Measurements from ENCODE around the gene MARK1.

Gene MARK1

DNA sequence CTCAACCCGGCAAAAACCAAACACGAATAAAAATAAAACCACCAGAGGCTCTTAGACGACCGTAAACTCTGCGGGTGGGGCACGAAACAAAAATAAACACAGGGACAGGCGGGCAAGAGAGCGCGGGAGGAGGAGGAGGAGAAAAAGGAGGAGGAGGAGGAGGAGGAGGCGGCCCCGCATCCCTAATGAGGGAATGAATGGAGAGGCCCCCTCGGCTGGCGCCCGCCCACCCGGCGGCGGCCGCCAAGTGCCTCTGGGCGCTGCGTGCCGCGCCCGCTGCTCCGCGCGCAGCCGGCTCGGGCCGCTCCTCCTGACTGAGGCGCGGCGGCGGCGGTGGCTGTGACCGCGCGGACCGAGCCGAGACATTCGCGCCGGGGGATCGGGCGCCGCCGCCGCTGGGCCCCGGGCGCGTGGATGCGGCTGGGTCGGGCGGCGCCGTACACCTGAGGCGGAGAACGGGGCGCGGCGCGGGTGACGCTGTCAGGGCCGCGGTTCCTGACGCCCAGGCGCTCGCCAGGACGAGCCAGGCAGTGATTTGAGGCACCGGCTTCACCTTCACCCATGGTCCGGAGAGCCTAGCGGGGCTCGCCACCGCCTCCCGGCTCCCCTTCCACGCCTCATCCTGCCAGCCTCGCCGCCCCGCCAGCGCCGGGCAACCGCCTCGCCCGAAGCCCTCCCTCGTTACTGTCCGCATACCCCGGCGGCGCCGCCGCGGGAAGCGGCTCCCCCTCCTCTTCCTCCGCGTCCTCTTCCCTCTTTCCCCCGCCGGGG is at the start of gene MARK1:
Gene MARK1, plus strand, starts transcription at position 229 of the 771 bp plus-strand sequence. CDS start 687 bp downstream, outside the sequence.
- peak in 1 of 2 experiments; percentile 58 for DNase-seq

DNA sequence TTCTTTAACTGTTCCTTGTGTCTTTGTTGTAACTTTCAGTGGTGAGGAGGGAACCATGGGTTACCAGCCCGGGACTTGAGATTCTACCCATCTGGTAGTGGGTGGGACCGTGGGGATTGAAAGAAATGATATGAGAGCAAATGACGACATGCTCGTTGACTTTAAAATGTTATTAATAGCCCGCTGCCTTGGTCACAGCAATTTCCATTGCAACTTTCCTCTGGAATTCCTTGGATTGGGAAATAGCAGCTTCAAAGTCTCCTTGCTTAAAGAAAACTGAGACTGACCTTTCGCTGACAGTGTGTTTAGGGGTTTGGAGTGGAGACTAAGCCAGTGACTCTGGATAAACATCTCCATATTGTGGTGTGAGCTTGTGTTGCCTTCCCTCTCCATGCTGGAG is 44.2 kb upstream of the MARK1 start:
- no peak for DNase-seq

DNA sequence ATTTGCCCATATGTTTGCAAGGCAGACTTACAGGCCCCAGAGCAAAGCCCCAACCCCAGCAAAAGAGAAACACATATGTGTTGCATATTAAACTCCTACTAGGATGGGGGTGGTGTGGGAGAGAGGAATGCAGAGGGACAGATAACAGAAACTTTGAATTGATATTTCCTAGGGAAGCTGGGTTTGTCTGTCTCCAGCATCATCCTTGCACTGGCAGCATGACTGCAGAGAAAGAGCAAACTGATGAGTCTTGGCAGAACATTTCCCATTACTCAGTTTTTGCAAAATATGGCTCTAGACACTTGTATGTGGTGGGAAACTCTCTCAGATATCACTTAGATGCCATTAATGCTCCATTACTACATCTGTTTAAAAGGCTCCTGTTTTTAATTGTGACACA is 43.8 kb upstream of the MARK1 start:
- DNase-seq = no peak

DNA sequence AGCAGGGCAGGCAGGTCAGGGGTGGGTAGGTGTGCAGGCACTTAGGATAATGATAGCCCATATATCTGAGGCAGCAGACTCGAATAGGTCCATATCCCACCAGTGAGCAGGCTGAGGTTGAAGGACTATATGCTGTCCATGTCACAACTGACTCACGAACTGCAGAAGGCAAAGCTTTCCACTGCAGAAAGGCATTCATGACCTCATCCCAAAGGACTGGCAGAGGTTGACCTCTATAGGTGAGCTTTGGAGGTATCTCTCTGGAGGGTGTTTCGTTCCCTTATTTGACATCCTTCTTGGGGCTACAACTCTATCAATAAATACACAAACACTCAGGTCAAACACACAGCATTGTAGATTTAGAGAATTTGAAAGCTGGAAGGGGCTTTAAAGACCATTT is 42.8 kb upstream of the MARK1 start:
- DNase-seq = no peak

DNA sequence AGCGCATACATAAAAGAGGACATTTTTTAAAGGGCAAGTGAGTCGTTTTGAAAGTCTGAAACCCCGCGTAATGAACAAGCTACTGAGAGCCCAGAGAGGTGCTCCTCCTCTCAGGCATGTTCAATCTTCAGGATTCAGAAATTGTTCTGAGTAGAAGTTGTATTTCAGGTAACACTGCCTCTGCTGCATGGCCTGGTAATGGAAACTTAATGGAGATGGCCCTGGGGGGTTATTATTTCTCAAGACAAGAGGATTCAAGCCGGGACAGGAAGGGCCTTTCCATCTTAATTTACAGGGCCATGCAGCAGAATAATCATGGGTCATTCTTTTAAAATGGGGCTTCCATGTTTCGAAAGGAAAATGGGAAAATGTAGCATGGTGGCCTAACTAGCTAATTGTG is 42.1 kb upstream of the MARK1 start:
- DNase-seq = no peak

DNA sequence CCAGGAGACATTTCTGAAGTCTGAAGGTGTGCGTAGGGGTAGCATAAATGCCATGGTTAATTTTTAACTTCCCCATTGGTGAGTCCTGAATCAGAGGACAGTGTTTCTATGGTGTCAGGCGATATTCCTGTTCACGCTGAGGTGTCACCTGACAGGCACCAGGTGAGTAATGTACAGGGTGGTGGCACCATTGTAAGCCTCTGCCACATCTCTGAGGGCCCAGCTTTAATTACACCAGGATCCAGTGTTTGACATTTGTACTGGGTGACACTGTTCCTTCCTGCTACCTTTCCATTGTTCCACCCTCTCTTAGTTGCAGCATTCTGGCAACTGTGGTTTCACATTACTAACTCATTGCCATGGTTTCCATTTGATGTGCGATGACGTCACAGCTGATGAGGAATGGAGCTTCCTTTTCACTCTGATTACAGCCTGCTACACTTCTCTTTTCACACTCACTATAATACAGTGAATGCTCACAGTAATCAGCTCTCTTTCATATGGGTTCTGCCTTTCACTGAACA is 40.6 kb upstream of the MARK1 start:
- no peak for DNase-seq

DNA sequence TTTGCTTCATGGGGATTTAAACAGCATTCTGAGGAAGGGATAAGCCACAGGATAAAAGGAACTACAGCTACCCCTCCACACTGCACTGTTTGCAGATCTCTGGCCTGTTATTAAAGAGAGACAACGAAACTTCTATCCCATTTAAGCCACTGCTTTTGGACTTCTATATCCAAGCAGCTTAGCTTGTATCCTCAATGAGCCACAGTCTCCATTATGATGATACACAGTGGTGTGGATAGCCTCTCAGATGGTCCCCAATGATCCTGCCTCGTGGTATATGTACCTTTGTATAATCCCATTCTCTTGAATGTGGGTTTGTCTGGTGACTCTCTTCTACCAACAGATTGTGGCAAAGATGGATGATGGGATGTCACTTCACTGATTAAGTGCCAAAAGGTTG is 36.0 kb upstream of the MARK1 start:
- no peak for DNase-seq

DNA sequence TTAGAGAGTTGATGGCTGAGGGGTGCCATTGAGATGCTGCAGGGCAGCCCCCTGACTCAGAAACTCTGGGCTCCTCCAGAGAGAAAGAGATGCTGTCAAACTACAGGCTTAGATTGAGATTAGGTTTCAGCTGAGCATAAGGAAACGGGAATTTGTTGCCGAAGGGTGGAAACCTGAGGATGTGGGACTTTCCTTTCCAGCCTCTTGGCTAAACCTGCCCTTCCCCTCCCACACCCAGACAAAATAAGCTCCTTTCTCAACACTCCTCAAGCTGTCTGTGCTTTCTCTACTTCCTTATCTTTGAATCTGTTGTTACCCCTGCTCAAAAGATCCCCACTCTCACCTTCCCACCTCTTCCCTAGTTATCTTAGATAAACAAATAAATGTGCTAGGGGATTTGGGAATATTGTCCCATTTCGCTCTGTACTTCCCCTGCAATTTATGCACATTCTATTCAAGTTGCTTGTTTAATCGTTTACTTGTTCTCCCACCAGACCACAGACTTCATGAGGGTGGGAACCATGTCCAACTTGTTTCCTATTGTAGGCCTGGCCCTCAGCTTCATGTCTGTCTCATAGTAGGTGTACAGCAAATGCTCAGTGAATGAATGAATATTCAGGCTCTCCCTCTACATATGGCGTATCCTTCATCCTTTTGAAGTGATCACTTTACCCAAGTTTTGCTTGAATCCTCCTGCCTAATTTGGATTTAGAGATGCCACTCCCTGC is 30.6 kb upstream of the MARK1 start:
- DNase-seq = no peak

DNA sequence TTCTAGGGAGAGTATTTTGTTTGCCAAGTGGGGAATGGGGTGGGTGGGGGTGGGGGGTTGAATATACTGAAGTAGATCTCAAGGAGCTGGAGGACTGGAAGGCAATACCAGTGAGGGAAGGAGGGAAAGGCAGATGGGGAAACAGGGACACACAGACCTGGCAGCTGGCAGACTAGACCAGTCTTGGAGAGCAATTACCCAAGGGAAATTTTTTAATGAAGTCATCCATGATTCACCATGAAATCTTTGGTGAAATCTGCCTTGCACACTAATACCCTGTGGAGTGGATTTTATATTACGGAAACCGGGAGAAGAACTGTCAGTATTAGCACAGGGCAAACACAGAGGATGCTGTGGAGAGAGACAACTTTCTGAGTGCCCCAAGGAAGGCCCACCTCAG is 29.7 kb upstream of the MARK1 start:
- DNase-seq = no peak

DNA sequence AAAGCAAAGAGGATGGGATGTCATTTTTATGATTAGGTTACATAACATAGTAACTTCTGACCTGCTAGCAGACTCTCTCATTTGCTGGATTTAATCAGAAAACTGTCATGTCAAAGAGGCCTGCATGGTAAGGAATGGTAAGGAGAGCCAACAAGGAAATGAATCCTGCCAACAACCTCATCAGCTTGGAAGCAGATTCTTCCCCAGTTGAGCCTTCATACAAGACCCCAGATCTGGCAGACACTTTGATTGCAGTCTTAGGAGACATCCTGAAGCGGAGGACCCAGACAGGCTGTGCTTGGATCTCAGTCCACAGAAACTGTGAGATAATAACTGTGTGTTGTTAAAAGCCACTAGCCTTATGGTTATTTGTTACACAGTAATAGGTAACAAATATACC is 27.6 kb upstream of the MARK1 start:
- no peak for DNase-seq

DNA sequence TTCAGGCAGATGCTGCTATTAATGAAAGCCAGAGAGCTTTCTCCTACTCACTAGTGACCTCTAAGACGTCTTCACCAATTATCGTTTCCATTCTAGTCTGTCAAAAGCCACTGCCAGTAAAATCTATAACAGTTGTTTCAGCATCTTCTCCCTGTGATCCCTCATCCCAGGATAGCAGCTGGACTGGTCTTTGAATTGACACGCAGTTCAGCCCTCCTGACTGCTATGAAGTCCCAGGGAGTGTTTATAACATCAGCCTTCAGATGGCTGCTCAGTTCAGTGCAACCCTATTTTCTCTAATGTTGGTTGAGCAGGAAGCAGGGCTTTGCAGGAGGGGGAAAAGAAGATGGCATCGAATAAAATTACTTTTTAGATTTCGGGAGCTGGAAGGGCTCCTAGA is 23.6 kb upstream of the MARK1 start:
- no peak for DNase-seq

DNA sequence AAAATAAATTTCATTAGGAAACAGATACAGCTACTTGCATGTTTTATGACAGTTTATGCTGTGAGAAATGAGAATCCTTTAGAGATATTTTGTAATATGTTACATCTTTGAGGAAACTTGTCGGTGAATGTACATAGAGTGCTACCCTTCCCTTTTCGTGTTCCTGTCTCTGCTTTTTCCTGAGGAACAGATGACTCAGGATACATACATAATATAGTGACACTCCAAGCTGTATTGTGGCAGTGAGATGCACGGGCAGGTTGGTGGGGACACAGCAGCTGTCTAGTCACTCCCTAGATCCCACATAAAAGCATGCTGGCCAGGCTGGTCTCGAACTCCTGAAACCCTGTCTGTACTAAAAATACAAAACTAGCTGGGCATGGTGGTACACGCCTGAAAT is 20.9 kb upstream of the MARK1 start:
- no peak for DNase-seq

DNA sequence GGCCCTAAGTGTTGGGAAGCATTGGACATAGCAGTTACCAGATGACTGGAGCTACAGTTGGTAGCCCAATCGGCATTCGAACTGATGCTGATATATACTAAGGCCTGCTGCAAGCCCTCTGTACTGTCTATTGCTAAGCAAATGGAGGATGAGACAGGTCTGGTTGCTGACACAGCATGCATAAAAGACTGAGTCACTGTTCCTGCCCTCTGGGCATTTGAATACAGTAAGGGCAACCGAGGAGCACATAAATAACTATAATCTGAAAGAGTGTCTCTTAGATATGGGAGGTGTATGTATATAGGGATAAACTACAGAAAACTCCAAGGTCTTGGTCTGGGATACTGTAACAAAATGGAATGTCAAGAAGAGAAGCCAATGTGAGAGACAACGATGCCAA is 16.8 kb upstream of the MARK1 start:
- DNase-seq = no peak

DNA sequence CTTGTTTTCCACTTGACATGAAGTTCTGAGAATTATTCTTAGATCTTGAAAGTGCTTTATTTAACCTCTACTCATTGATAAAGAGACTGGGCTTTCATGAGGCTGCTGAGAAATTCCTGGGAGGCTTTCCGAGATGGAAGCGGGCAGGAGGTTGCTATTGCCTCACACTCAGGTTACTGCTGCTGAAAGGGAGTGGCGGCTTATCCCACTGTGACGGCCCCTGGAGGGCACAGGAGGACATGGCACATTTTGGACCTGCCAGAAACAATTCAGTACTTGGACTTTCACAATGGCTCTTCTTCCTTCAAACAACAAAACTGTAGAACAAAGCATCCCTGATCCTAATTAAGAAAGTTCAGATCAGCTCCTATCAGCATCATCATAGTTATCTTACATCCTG is 16.2 kb upstream of the MARK1 start:
- no peak for DNase-seq

DNA sequence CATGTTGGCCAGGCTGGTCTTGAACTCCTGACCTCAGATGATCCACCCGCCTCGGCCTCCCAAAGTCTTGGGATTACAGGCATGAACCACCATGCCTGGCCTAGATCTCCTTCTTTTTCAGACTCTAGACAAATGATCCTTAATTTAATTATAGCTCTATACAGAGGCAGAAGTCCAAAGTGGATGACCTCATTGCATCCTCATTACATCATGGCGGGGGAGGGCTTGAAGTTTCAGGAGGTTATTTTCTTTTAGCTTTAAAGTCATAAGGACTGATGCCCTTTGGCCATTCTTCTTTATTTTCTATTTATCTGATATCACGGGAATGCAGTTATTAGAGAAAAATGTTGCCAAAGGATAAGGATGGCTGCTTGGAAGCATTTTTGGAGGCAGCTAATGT is 14.1 kb upstream of the MARK1 start:
- no peak for DNase-seq

DNA sequence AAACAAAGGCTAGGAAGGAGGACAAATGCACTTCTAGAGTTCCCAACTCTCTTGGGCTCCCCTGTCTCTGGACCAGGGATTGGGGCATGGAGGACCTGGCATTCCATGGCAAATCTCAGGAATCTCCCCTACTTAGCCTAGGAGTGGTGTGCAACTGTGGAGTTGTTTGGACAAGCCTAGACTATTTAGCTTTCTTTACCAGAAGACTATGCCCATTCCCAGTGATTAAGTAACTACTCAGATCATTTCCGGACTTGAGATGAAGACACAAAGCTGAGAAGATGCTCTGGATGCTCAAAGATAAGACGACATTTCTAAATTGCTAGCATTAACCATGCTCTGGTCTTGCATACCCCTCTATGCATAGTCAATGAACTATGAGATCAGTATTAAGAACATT is 13.7 kb upstream of the MARK1 start:
- no peak for DNase-seq

DNA sequence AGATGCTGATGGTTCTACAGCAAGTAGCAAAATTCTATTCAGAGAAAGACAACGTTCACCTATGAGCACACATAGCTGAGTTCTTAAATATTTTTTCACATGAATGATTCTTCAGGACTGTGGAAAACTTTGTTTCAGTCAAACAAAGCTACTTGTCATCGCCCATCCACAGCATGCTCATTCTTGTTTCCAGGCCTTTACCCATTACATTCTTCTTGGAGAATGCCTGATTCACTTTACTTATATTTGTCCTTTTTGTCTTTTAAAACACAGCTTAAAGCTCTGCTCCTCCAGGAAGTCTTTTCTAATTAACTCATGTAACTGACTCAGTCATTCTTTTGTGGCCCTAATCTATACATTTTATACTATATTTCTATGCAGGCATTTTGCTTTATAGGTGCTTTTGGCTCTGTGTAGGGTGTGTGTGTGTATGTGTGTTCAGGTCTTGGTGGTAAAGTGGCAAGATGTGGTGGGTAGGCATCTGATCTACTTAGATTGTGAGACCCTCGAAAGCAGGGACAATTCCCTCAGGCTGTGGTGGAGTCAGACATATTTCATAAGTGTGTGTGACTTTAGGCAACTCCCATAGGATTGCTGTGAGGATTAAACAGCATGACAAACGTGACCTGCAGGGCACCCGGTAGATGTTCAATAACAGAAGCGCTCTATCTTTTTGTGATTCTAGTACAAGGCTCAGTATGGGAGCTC is 11.8 kb upstream of the MARK1 start:
- DNase-seq = no peak

DNA sequence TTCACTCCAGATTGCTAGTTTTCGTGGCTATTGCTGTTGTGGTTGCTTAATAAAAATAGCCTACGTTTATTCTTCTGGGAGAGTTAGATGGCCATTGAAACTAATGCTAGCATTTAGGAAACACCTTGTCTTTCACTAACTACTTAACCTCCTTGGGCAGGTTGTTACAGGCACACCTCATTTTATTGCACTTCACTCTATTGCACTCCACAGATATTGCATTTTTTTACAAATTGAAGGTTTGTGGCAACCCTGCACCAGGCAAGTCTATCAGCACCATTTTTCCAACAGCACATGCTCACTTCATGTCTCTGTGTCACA is 11.3 kb upstream of the MARK1 start:
- no peak for DNase-seq

DNA sequence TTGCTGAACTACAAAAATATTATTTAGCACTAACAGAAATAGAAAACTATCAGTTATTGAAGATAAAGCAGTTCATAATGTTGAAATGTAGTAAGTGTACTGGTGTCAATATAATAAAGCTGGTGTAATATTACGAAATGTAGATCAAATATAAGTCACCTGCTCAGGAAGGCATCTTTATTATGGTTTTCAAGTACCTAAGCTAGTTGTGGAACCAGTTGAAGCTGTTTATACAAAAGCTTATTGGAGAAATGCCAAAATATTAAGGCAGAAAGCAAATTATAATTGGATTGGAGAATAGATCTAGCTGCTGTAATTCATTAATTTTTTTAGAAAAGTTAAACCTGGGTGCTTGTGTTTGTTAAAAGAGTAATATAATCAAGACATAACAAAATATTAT is 6.2 kb upstream of the MARK1 start:
- no peak for DNase-seq

DNA sequence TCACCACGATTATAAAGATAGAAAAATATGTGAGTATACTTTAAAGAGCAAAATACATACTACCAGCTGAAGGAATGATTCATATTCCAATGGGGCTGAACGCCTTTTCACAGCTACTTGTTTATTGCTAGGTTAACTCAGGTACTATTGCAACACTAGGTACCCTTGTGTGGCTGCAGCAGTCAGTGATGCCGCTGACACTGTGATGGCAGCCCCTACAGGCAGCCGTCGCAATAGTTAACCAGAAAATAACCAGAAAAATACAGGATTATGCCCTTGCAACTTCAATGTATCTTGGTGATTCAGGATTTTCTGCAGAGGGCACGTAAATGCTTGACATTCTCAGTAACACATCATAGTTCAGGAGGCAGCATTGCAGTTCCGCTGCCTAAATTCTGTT is 1.6 kb upstream of the MARK1 start:
- DNase-seq = no peak

DNA sequence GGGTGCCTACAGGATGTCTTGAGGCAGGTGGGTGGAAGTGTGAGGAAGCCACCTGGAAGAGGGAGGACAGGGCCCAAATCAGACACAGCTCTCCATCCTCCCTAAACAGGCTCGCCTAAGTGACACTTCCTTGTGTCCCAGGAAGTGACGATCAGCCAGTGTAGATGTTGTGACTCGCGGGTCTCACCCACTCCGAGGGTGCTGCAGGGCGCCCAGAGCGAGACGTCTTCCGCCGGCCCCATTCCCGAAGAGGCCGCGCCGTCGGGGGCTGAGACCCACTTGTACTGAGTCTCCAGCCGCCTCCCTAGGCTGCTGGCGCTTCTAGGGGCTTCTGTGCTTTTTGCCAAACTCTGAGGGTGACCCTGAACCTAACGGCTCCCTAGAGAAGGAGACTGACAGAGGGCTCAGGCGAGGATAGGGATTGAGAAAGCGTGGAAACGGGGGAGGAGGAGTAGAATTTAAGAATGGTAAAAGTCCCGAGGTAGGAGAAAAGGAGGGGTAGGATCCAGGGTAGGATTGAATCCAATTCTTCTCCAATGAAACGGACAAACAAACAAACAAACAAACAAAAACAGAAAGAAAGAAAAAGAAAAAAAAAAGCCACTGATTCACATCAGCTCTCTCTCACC is 543 bp upstream of the MARK1 start:
- peak in 1 of 2 experiments; percentile 60 for DNase-seq

DNA sequence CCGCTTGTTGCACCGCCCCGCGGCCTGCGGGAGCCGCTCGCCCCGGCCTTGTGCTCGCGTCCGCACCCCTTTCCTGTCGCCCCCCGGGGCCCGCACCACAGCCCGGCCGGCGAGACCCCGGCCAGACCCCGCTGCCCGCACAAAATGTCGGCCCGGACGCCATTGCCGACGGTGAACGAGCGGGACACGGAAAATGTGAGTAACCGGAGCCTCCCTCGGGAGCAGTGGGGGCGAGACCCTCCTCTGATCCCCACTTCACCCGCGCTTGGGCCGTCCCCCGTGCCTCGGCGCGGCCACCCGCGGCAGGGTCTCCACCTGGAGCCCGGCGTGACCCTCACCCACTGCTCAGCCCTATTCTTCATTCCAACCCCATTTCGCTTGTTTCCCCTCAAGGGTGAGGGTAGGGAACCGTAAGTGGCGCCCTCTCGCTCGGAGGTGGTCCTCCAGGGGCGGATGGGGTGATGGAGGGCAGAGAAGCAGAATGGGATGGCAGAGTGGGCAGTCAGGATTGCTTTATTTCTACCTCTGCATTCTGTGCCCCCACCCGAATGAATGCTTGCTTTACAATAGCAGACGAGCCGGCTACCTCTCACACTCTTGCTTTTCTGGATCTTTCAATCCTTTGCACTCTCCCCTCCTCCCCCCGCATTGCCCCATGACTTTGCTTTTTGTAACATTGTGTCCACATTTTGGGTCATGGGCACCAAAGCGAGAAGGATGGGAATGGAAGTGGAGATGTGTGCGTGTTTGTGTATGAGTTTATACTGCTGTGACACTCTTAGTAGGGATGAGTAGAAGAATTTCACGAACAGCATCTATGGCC is 954 bp downstream of the MARK1 start:
- DNase-seq = no peak
